ENCODE data around the gene SAP25.

SAP25 gene

GRCh38 chr7:100573691-100574361 lies at the start of gene SAP25:
SAP25 (minus strand) TSS chr7:100573900; CDS start chr7:100573742, 158 bp downstream.
- DNase-seq = no peak

DNA sequence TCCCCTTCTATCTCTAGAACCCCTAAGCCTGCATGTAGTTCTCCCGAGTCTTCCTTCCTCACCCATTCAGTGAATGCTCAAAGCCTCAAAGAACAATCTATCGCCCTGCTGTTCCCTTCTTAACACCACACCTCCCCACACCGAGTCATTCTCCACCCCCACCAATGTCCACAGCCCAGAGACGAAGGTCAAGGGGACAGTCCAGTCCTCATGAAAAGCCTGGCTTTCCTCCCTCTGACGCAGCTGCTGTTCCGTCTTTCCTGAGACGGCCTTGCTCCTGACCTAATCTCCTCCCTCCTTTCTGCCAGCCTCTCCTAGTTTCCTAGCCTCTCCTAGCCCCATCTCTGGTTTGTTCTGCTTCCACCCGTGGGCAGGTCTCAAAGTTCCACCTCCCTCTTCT lies 47.9 kb upstream of the SAP25 start:
- DNase-seq = no peak

DNA sequence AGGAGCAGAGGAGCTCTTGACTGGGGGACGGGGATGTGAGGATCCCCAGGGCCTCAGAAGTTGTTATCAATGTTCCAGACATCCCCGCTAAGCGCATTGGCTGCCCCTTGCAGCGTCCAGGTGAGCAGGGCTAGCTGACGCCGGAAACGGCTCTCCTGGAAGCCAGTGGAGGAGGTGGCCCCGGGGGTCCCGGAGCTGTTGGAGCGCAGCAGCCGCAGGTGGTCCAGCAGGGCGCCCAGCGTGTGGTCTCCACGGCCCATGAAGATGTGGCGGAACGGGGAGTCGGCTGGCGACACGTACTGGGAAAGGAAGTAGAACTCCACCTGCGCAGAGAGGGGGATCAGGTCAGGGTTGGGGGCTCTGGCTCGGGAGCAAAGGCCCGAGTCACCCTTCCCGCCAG lies 47.1 kb upstream of the SAP25 start:
- no peak for DNase-seq

DNA sequence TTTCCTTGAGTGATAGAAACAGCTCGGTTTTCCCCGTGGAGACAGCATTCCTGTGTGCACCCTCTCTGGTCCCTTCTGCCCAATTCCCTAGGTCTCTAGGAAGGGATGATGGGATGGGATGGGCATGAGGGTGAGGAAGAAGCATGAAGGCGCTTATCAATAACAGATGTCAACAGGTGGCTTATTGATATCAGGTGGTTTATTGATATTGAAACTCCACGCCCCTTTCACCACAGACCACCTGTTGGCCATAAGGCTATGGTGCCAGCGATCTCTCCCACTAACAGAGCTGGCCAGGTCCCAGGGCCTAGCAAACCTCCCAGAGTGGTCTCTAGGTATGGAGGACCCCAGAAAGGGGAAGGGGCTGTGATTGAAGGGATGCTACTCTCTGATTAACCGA lies 46.5 kb upstream of the SAP25 start:
- no peak for DNase-seq

DNA sequence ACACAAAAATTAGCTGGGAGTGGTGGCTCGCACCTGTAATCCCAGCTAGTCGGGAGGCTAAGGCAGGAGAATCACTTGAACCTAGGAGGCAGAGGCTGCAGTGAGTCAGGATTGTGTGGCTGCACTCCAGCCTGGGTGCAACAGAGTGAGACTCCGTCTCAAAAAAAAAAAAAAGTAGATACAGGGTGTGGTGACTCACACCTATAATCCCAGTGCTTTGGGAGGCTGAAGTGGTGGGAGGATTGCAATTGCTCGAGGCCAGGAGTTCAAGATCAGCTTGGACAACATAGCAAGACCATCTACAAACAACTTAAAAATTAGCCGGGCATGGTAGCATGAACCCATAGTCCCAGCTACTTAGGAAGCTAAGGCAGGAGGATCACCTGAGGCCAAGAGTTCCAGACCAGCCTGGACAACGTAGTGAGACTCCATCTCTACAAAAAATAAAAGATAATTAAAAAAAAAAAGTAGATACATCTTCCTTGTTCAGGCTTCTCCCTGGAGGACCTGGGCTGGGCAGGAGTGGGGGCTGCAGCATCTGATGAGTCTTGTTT lies 40.7 kb upstream of the SAP25 start:
- no peak for DNase-seq

GRCh38 chr7:100613412-100614175 lies 39.9 kb upstream of the SAP25 start:
- DNase-seq = no peak

DNA sequence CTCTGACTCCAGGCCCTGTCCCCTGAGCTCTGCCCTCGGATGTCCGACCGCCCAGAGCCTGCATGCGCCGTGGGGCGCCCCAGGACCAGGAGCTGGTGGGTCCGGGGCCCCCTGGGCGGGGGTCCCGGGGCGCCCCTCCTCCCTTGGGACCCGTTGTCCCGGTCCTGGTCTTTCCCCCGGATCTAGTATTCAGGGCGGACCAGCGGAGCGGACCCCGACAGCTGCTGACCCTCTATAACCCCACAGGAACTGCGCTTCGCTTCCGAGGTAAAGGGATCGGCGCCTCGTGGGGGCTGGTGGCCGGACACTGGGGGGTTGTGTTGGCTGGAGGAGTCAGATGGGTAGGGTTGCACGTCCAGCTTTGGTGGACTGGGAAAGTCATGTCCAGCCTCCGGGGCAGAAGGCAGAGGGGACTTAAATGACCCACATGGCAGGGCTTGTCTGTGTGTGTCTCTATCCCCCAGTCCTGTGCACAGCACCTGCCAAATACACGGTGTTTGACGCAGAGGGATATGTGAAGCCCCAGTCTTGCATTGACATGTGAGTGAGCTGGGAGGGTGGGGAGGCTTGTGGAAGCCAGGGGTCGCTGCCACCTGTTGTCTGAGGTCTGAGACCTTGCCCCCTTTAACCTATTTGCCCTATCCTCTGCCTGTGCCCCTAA lies 39.2 kb upstream of the SAP25 start:
- DNase-seq = no peak

DNA sequence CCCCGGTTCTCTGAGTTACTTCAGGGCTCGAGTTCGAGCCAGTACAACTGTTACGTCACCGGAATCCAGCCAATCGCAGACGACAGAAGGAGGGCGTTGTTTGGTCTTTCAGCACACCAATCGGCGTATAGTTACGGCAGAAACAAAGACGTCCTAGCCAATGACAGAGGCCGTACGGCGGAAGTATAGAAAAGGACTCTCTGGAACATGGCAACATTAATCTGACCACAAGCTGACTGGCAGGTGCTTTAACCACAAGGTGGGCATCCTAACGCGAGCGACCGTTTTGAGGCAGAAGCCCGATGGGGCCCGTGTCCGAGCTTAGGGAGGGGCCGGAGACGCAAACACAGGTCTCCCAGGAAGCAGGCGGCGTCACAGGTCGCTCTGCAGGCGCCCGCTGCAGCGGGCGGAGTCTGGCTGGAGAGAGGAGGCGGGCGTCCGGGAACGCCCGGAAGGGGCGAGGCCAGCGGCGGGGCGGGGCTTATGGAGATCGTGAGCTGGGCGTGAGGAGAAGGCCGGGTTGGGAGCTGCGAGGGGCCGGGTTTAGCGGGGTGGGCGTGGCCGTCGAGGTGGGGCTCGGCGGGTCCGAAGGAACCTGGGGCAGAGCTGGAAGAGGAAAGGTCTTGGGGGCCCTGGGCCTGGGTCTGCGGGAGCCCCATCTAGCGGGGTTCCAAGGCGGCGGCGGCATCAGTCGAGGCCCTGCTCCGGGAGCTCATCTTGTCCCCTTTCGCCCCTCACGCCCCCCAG lies 38.5 kb upstream of the SAP25 start, which contains the start of gene MOSPD3:
Gene MOSPD3 (plus strand): TSS at position 558 of the 747 bp plus-strand sequence. CDS start 252 bp downstream, outside the sequence.
- peak; percentile 98 for DNase-seq

DNA sequence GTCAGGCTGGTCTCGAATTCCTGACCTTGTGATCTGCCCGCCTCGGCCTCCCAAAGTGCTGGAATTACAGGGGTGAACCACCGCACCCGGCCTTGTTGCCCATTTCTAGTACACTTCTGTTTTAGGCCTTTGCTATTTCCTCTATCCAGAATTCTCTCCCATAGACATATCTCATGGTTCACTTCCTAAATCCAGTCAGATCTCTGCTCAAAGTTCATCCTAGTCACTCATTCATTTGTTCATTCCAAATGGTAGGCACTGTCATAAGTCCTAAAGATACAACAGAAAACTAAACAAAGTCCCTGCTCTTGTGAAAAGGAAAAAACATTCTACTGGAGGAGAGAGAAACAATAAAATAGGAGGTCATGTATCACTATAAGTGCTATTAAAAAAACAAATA lies 36.3 kb upstream of the SAP25 start:
- DNase-seq = no peak

- no peak for DNase-seq
Measured at GRCh38 chr7:100607111-100607510, 33.4 kb upstream of the SAP25 start.

GRCh38 chr7:100606313-100606712 lies 32.6 kb upstream of the SAP25 start:
- DNase-seq = no peak

DNA sequence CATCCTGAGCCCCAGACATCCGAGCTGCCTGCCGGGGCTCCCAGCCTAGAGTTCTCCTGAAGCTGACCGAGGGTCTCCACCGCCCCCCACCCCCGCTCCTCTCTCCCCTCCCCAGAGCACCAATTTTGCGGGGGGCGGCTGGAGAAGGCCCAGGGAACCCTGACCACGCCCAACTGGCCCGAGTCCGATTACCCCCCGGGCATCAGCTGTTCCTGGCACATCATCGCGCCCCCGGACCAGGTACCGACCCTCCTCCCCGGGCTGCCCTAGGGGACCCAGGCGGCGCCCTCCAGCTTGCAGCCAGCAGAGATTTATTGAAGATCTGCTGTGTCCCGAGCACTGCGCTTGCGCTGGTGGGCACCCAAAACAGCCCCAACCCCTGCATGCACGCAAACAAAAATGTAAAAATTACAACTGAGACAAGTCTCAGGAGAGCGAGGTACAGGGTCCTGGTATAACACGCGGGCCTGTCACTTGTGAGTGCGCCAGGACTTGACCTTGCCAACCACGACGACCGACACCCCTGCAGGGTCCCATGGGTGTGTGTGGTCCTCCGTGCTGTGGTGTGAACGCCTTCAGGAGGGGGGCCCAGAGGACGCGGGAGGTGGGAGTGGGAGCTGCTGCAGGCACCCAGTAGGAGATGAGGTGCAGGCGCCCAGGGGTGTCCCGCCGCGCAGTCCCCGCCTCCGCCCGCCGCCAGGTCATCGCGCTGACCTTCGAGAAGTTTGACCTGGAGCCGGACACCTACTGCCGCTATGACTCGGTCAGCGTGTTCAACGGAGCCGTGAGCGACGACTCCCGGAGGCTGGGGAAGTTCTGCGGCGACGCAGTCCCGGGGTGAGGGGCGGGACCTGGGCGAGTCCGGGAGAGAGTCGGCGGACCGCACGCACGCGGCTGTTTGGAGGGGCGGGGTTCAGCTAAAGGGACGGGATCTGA lies 31.5 kb upstream of the SAP25 start:
- peak; percentile 39 for DNase-seq

- DNase-seq = peak; percentile 88
Measured at GRCh38 chr7:100604028-100604975, 30.6 kb upstream of the SAP25 start.

- no peak for DNase-seq
Measured at GRCh38 chr7:100603726-100604027, 30.0 kb upstream of the SAP25 start.

GRCh38 chr7:100602889-100603725 lies 29.4 kb upstream of the SAP25 start:
- no peak for DNase-seq

GRCh38 chr7:100600730-100601038 lies 27.0 kb upstream of the SAP25 start:
- no peak for DNase-seq

GRCh38 chr7:100599911-100600729 lies 26.4 kb upstream of the SAP25 start:
- no peak for DNase-seq

- no peak for DNase-seq
Measured at GRCh38 chr7:100598425-100598824, 24.7 kb upstream of the SAP25 start.

DNA sequence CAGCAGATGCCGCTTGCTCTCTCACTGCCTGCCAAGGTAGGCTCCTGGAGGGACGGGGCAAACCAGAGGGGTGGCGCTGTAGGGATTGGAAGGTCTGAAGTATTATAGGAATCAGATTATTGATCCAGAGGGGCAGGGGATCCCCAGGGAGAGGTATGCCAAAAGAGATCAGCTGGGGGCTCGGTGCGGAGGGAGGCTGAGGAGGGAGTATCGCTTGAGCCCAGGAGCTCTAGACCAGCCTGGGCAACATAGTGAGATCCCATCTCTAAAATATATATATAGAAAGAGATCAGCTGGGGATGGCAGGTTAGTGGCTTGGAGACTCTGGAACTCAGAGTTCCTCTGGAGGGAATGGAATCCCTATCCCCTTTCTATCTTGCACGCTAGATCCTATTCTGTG lies 21.5 kb upstream of the SAP25 start:
- DNase-seq = no peak

Data from CD4-positive, alpha-beta T cell treated with Interleukin-17A for 1 hour (primary cell).